Central memory CD8-positive, alpha-beta T cell (primary cell): ENCODE results near the gene MAB21L2.

ENCODE experiments used
- ATAC-seq: fragments of 150-1000 bp; cut with Tn5 transposase; replicated peaks from 2 replicates; pipeline ENCODE4 v1.10.0; 2022; ENCODE audit warnings: mild to moderate bottlenecking, moderate FRiP score, moderate number of reproducible peaks; ENCODE audit not compliant: poor library complexity, severe bottlenecking; ENCODE audit errors: extremely low read depth
- DNase-seq, 2 donors: peaks; one replicate each; pipeline ENCODE4 v3.0.0; 2021; ENCODE audit warnings: low spot score in 2 of 2
- H3K27ac Mint-ChIP-seq: one replicate; pipeline ENCODE4 v1.8.0; 2022; ENCODE audit warnings: low read depth, mild to moderate bottlenecking, moderate library complexity, mixed read lengths
- H3K27me3 Mint-ChIP-seq: one replicate; pipeline ENCODE4 v1.8.0; 2022; ENCODE audit warnings: mixed read lengths
- H3K36me3 Mint-ChIP-seq: one replicate; pipeline ENCODE4 v1.8.0; 2022; ENCODE audit warnings: mild to moderate bottlenecking, moderate library complexity, mixed read lengths; ENCODE audit not compliant: insufficient read depth
- H3K4me1 Mint-ChIP-seq: one replicate; pipeline ENCODE4 v1.8.0; 2022; ENCODE audit warnings: mixed read lengths
- H3K4me3 Mint-ChIP-seq: one replicate; pipeline ENCODE4 v1.8.0; 2022; ENCODE audit warnings: mild to moderate bottlenecking, moderate library complexity, mixed read lengths
- H3K9me3 Mint-ChIP-seq: one replicate; pipeline ENCODE4 v1.8.0; 2022; ENCODE audit warnings: mixed read lengths

MAB21L2 gene

GRCh38 chr4:150580306-150580705 is 1.6 kb upstream of the MAB21L2 start:
- ATAC-seq (no peak), DNase-seq (no peak)
- Mint-ChIP-seq H3K9me3 (no peaks in the 10 kb centered on the region), H3K27me3 (no peaks in the 10 kb centered on the region), H3K4me1 (peaks cover 8% of the 10 kb centered on the region), H3K27ac (no peak overlapping the region), H3K36me3 (peaks cover 6% of the 10 kb centered on the region), H3K4me3 (no peak overlapping the region)

- DNase-seq (no peak), ATAC-seq (no peak)
- Mint-ChIP-seq H3K4me3 (no peak overlapping the region), H3K27me3 (no peaks in the 10 kb centered on the region), H3K9me3 (no peaks in the 10 kb centered on the region), H3K4me1 (peaks cover 7% of the 10 kb centered on the region), H3K27ac (no peak overlapping the region), H3K36me3 (peaks cover 8% of the 10 kb centered on the region)
Measured at GRCh38 chr4:150581056-150581605, 820 bp upstream of the MAB21L2 start.

- Mint-ChIP-seq H3K27me3 (no peaks in the 10 kb centered on the region), H3K27ac (no peak overlapping the region), H3K4me1 (peaks cover 7% of the 10 kb centered on the region), H3K4me3 (no peak overlapping the region), H3K36me3 (peaks cover 8% of the 10 kb centered on the region), H3K9me3 (no peaks in the 10 kb centered on the region)
- no peak for ATAC-seq
- no peak for DNase-seq
Measured at GRCh38 chr4:150581641-150582051, 305 bp upstream of the MAB21L2 start.

DNA sequence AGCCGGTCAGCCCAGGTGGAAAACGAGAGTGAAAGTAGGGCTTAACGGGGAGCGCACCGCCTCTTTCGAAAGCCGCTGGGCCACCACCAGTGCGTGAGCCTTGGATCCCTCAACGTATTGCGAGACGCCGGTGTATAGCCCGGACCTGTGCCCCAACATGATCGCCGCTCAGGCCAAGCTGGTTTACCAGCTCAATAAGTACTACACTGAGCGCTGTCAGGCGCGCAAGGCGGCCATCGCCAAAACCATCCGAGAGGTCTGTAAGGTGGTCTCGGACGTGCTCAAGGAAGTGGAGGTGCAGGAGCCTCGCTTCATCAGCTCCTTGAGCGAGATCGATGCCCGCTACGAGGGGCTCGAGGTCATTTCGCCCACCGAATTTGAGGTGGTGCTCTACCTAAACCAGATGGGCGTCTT is 929 bp downstream of the MAB21L2 start:
- H3K4me3 Mint-ChIP-seq = no peak overlapping the region
- DNase-seq (no peak), ATAC-seq (no peak)
- H3K4me1 Mint-ChIP-seq = peaks cover 7% of the 10 kb centered on the region
- H3K9me3 Mint-ChIP-seq = no peaks in the 10 kb centered on the region
- no peak overlapping the region for H3K27ac Mint-ChIP-seq
- peaks cover 11% of the 10 kb centered on the region for H3K36me3 Mint-ChIP-seq
- no peaks in the 10 kb centered on the region for H3K27me3 Mint-ChIP-seq

GRCh38 chr4:150583287-150584110 is 1.5 kb downstream of the MAB21L2 start:
- H3K4me3 Mint-ChIP-seq = no peak overlapping the region
- no peaks in the 10 kb centered on the region for H3K27me3 Mint-ChIP-seq
- no peak overlapping the region for H3K27ac Mint-ChIP-seq
- H3K36me3 Mint-ChIP-seq = peaks cover 14% of the 10 kb centered on the region
- DNase-seq (no peak), ATAC-seq (no peak)
- no peaks in the 10 kb centered on the region for H3K9me3 Mint-ChIP-seq
- peaks cover 7% of the 10 kb centered on the region for H3K4me1 Mint-ChIP-seq

DNA sequence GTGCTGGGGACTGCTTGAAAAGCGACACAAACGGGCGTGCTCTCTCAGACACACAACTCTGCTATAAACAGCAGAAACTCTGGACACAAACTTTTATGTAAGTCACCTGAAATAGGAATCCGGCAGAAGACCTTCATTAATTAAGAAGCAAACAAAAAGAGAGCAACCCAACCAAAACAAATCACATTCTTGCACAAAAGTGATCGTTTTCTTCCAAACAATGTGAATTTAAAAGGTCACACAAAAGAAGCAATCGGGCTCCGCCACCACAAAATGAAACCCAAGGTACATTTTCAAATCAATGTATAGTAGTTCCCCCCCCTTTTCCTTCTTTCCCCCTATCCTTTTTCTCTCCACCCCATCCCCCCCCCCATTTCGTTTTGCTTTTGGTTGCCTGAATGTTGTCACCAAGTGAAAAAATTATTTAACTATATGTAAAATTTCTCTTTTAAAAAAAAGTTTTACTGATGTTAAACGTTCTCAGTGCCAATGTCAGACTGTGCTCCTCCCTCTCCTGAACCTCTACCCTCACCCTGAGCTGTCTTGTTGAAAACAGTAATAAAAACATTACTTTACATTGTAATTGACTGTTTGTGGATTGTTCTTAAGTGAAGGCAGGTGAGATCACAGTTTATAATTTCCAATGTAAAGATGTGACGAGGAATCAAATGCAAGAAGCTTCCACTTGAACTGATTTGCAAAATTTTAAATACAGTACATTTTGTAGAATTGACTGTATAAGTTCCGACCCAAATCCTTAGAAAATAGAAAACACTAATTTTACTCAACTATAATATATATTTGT is 2.4 kb downstream of the MAB21L2 start:
- Mint-ChIP-seq H3K4me3 (no peak overlapping the region), H3K27me3 (no peaks in the 10 kb centered on the region), H3K4me1 (peaks cover 2% of the 10 kb centered on the region), H3K36me3 (peaks cover 16% of the 10 kb centered on the region), H3K9me3 (no peaks in the 10 kb centered on the region), H3K27ac (no peak overlapping the region)
- DNase-seq (no peak), ATAC-seq (no peak)

DNA sequence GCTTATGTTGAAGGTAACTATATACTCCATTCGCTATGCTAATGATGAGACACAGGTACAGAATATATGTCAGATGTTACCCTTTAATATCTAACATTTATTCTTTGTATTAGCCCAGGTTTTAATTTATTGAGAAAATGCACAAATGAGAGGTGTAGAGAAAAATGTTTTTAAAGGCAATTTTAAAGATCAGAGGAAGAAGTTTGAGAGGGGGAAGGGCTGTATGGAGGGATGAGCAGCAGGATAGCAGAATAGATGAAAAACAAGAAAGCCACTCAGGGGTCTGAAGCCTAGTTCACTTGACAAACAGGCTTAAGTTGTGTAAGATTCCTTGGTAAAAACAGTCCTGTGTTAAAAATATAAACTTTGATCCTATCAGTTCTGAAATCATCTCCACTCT is 3.7 kb downstream of the MAB21L2 start:
- H3K36me3 Mint-ChIP-seq = peaks cover 18% of the 10 kb centered on the region
- H3K4me1 Mint-ChIP-seq = no peaks in the 10 kb centered on the region
- DNase-seq = no peak
- no peak overlapping the region for H3K4me3 Mint-ChIP-seq
- no peaks in the 10 kb centered on the region for H3K9me3 Mint-ChIP-seq
- ATAC-seq = no peak
- H3K27me3 Mint-ChIP-seq = no peaks in the 10 kb centered on the region
- H3K27ac Mint-ChIP-seq = peak overlapping the region; percentile 47

DNA sequence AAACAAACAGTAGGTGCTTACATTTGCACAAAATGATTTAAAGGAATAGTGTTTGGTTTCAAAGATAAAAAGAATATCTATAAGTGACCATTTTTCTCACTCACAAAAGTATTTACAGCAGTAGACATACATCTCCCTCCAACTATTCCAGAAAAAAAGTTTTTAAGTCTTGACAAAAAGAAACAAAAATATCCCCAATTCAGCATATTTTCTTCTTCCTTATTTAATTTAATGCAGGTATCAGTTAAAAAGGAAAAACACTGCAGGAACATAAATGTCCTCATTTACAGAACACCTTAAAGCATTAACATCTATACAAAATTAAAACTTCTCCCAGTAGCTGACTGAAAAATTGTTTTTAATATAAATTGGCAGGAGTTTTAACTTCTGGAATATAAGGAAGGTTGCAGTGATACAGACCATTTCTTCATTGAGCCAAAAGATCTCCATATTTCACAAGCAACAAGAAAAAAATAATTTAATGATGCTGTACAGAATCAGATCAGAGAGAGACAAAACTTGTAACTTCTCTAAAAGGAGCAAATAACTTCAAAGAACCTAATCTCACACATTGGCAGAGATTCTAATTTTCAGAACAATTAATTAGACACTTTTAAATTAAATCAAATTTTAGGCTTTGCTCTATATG is 4.3 kb downstream of the MAB21L2 start:
- Mint-ChIP-seq H3K27me3 (no peaks in the 10 kb centered on the region), H3K36me3 (peaks cover 20% of the 10 kb centered on the region), H3K4me1 (no peaks in the 10 kb centered on the region), H3K27ac (peak overlapping the region; percentile 47), H3K4me3 (no peak overlapping the region), H3K9me3 (no peaks in the 10 kb centered on the region)
- ATAC-seq = no peak
- no peak for DNase-seq

DNA sequence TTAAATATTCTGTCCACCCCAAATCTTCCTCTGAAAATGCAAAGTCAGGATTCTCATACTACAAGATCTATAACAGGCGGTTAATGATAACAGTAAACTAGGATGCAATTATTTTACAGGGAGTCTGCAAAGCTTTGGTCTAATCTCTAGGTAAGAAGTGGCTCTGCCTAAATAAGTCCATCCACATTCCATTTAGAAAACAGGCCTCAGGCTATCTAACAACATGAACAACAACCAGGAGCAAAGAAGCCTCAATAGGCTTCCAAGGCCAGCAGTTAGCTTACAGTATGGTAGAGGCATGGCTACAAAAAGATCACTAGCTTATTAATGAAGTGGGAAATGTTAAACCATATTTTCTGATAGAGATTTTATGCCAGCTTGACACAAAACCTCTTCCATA is 6.4 kb downstream of the MAB21L2 start:
- Mint-ChIP-seq H3K4me1 (no peaks in the 10 kb centered on the region), H3K27ac (no peak overlapping the region), H3K27me3 (no peaks in the 10 kb centered on the region), H3K9me3 (no peaks in the 10 kb centered on the region), H3K36me3 (peaks cover 21% of the 10 kb centered on the region), H3K4me3 (no peak overlapping the region)
- DNase-seq (no peak), ATAC-seq (no peak)

DNA sequence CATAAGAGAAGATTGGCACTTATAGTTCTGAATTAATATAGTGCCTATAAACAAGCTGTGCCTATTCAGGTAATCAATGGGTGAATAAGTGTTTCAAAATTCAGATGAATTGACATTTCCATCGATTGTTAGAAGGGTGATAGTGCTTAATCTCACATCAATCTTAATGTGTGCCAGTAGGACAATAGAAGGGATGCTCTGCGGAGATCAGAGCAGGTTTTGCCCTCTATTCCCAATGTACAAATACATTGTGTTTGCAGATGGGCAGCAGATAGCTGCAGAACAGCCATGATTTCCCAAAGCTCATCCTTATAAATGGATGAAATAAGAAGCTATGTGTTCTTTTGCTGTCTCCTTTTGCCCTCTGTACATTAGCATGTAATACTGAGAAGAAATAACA is 7.2 kb downstream of the MAB21L2 start:
- H3K4me3 Mint-ChIP-seq = no peak overlapping the region
- no peaks in the 10 kb centered on the region for H3K27me3 Mint-ChIP-seq
- H3K9me3 Mint-ChIP-seq = no peaks in the 10 kb centered on the region
- DNase-seq = no peak
- no peak overlapping the region for H3K27ac Mint-ChIP-seq
- no peaks in the 10 kb centered on the region for H3K4me1 Mint-ChIP-seq
- peaks cover 18% of the 10 kb centered on the region for H3K36me3 Mint-ChIP-seq
- ATAC-seq = no peak

DNA sequence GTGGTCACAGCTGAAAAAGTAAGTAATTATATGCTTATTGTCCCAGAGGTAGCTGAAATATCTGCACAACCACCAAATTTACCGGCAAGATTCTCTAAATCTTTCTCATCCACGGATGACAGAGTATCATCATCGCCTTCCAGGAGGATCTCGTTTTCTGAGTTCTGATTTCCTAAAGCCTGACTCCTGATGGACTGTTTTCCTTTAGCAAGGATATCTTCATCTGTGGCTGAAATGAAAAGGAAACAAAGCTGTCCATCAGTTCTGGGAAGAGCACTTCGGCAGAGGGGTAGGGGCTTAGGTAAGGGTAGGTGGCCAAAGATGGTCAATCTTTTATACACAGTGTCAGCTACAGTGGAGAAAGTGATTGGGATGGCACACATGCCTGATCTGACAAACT is 8.7 kb downstream of the MAB21L2 start:
- H3K4me1 Mint-ChIP-seq = no peaks in the 10 kb centered on the region
- H3K4me3 Mint-ChIP-seq = no peak overlapping the region
- DNase-seq (no peak), ATAC-seq (no peak)
- no peak overlapping the region for H3K27ac Mint-ChIP-seq
- H3K27me3 Mint-ChIP-seq = no peaks in the 10 kb centered on the region
- H3K9me3 Mint-ChIP-seq = no peaks in the 10 kb centered on the region
- peaks cover 16% of the 10 kb centered on the region for H3K36me3 Mint-ChIP-seq

DNA sequence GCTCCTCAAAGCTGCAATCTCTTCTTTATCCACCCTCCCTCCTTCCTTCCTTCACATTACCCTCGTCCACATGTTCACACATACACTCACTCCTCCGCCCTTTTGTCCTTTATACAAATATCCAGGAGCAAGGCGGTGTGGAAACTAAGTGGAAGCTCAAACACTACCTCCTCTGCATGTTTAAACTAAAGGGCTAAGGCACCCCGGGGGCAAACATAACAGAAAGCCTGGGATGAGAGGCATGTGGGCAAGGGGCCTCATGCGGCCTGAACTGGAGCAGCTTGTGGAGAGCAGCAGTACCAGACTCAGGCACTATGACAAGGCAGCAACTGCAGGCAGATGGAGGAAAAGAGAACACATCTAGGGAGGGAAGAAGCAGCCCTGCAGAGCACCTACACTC is 9.5 kb downstream of the MAB21L2 start:
- Mint-ChIP-seq H3K4me1 (no peaks in the 10 kb centered on the region), H3K27ac (no peak overlapping the region), H3K4me3 (no peak overlapping the region), H3K9me3 (no peaks in the 10 kb centered on the region), H3K27me3 (no peaks in the 10 kb centered on the region), H3K36me3 (peaks cover 16% of the 10 kb centered on the region)
- ATAC-seq (no peak), DNase-seq (no peak)
